HG03039 (cell line): ENCODE data around the gene RANBP10.
"Not testable (repeated sequence)": the region's sequence is repeated elsewhere in the genome, so short reads cannot be mapped to it uniquely, and the experiment has no call there.

Source experiments
- ATAC-seq: cut with Tn5 transposase; IDR thresholded peaks from one replicate; pipeline ENCODE4 v1.9.1; 2021; ENCODE audit warnings: mild to moderate bottlenecking, moderate library complexity; ENCODE audit not compliant: unreplicated experiment

The RANBP10 gene

GRCh38 chr16:67806428-67807147, at the start of gene RANBP10, which contains the start of gene TSNAXIP1:
Gene RANBP10 (minus strand): TSS chr16:67806560. CDS start chr16:67806536, 24 bp downstream.
Gene TSNAXIP1 (plus strand): TSS chr16:67806889. CDS start chr16:67807150, 261 bp downstream.
- ATAC-seq, result peak; percentile 88

- ATAC-seq, result no peak
Observed at GRCh38 chr16:67855789-67856188, 49.4 kb upstream of the RANBP10 start.

- ATAC-seq, result no peak
Observed at GRCh38 chr16:67853670-67854069, 47.3 kb upstream of the RANBP10 start.

GRCh38 chr16:67848118-67848517, 41.8 kb upstream of the RANBP10 start:
- ATAC-seq, result no peak

GRCh38 chr16:67847064-67847861, 40.9 kb upstream of the RANBP10 start, which contains the start of gene CENPT:
Gene CENPT (minus strand): TSS chr16:67847693. CDS start chr16:67833859, 13,834 bp downstream.
- peak; percentile 29 for ATAC-seq

- peak; percentile 52 for ATAC-seq
Observed at GRCh38 chr16:67846320-67847063, 40.1 kb upstream of the RANBP10 start, which contains the start of gene NUTF2. Gene NUTF2 (plus strand): TSS chr16:67846933. CDS start chr16:67865131, 18,198 bp downstream.

GRCh38 chr16:67846063-67846319, 39.6 kb upstream of the RANBP10 start:
- no peak for ATAC-seq

- no peak for ATAC-seq
Observed at GRCh38 chr16:67845291-67846062, 39.1 kb upstream of the RANBP10 start.

GRCh38 chr16:67844497-67844896, 38.1 kb upstream of the RANBP10 start:
- no peak for ATAC-seq

- no peak for ATAC-seq
Observed at GRCh38 chr16:67843343-67843765, 37.0 kb upstream of the RANBP10 start.

GRCh38 chr16:67842509-67843342, 36.4 kb upstream of the RANBP10 start:
- peak; percentile 6 for ATAC-seq

- peak; percentile 38 for ATAC-seq
Observed at GRCh38 chr16:67841816-67842508, 35.6 kb upstream of the RANBP10 start, which contains the start of gene THAP11. Gene THAP11 (plus strand): TSS chr16:67842320. CDS start chr16:67842555, 235 bp downstream.

- ATAC-seq, result no peak
Observed at GRCh38 chr16:67841198-67841815, 34.9 kb upstream of the RANBP10 start.

GRCh38 chr16:67837811-67838210, 31.5 kb upstream of the RANBP10 start:
- no peak for ATAC-seq

GRCh38 chr16:67837190-67837589, 30.8 kb upstream of the RANBP10 start:
- ATAC-seq, result not testable (repeated sequence)

- ATAC-seq, result no peak
Observed at GRCh38 chr16:67834242-67834614, 27.9 kb upstream of the RANBP10 start.

- peak; percentile 90 for ATAC-seq
Observed at GRCh38 chr16:67833415-67834241, 27.3 kb upstream of the RANBP10 start.

GRCh38 chr16:67833030-67833414, 26.7 kb upstream of the RANBP10 start:
- ATAC-seq, result no peak
